ENCODE results near the gene EXOC3.

EXOC3 gene

GRCh38 chr5:489689-490080 is 46.7 kb downstream of the EXOC3 start:
- DNase-seq = no peak

- DNase-seq = no peak
Measured at GRCh38 chr5:490116-491106, 47.4 kb downstream of the EXOC3 start.

GRCh38 chr5:491119-491855 is 48.3 kb downstream of the EXOC3 start:
- no peak for DNase-seq

- DNase-seq = no peak
Measured at GRCh38 chr5:491856-492155, 48.8 kb downstream of the EXOC3 start.

- DNase-seq = no peak
Measured at GRCh38 chr5:492314-492893, 49.4 kb downstream of the EXOC3 start.

- no peak for DNase-seq
Measured at GRCh38 chr5:493119-493701, 50.2 kb downstream of the EXOC3 start.

DNA sequence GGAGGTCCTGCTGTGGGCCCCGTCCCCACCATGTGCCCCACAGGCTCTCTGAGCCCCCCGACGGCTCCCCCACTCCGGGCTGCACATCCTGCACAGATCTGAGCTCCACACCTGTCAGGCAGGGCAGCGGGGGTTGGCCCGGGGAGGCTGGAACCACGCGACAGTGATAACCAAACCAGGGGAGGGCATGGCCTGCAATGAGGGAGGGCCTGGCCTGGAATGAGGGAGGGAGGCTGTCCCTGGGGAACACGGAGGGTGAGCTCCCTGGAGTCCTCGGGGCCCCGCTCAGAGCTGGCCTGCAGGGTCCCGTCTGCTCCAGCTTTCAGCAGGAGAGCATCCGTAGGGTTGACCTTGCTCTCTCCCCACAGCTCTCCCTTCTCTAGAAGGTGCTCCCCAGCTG is 50.8 kb downstream of the EXOC3 start:
- DNase-seq = no peak

DNA sequence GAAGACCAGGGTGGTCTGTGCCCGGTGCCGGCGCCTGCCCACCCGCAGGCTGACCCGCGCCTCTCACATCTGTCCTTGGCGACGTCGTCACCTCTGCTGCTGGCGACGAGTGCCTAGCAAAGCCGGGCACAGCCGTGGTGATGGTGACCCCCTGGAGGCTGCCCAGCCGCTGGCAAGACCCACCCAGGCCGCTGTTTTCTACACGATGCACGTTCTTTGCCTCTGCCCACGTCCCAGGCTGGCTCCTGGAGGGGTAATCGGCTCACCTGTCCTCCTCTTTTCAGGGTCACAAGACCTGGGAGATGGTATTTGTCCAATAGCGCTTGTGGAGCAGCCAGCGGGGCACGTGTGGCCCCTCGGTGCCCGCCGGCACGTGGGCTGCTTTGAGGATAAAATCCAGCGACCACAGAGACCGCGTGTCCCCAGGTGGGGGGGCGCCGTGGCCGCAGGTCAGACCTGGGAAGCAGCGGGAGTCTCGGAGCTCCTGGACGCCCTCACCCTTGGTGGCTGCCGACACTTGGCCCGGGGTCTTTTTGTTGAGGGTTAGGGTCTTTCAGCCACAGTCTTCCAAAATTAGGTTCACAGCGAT is 51.8 kb downstream of the EXOC3 start:
- DNase-seq = no peak

- no peak for DNase-seq
Measured at GRCh38 chr5:496028-496427, 53.1 kb downstream of the EXOC3 start.

DNA sequence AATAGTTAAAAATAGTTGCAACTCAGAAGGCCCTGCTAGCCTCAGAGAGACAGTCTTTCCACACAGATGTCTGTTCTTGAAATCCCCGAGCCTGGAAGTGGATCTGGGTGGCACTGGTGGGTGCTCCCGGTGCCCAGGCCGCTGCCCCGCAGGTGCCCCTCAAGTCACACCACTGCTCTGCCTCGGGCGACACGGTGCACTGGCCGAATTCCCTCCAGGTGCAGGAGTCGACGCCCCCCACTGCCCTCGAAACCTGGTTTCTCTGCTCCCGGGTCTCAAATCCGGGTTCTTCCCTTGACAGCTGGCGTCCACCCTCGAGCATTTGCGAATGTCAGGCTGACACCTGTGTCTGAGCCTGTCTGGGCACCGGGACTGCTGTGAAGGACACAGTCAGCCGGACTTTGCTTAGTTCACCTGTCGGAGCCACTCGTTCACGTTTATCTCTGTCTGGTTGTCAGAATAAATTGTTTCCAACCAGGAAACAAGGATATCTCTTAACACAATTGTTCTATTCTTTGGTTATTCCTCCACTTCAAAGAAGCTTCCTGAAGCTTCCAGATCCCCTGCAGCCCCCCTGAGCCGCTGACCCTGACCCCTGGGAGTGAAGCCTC is 54.2 kb downstream of the EXOC3 start:
- no peak for DNase-seq

- no peak for DNase-seq
Measured at GRCh38 chr5:497871-498509, 55.0 kb downstream of the EXOC3 start.

- no peak for DNase-seq
Measured at GRCh38 chr5:499233-500209, 56.5 kb downstream of the EXOC3 start.

DNA sequence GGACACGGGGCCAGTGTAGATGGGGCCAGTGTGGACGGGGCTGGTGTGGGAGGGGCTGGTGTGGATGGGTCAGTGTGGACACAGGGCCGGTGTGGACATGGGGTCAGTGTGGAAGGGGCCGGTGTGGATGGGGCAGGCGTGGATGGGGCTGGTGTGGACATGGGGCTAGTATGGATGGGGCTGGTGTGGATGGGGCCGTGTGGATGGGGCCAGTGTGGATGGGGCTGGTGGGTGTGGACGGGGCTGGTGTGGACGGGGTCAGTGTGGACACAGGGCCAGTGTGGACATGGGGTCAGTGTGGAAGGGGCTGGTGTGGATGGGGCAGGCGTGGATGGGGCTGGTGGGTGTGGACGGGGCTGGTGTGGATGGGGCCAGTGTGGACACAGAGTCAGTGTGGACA is 57.5 kb downstream of the EXOC3 start:
- DNase-seq = no peak

DNA sequence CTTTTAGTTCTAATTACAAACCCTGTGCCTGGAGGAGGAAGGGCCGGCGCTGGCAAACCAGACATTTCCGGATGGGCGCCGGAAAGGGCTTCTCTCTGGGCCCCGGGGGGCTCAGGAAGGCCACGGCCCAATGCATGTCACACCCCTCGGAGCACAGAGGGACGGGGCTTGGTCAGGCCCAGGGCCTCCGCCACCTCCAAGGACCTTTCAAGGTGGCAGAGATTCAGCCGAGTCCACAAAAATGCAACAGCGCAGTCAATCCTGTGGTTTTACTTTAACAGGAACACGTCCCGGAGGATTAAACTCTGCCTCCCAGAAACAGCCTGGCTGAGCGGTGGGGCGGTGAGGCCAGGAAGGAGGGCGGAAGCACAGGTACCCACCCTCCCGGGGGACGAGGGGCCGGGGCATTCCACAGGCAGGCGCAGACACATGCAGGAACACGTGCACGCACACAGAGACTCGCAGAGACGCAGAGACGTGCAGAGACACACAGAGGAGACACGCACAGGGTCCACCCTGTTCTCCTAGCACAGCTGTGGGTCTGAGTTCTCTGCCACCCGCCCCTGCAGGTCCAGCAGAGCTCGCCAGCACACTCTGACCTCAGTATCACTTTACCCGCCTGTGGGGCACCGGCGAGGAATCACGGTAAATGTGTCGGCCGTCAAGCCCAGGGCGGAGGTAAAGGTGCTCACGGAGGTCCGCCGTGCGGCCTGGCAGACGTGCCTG is 58.3 kb downstream of the EXOC3 start:
- no peak for DNase-seq

GRCh38 chr5:501831-502184 is 58.8 kb downstream of the EXOC3 start:
- DNase-seq = no peak

DNA sequence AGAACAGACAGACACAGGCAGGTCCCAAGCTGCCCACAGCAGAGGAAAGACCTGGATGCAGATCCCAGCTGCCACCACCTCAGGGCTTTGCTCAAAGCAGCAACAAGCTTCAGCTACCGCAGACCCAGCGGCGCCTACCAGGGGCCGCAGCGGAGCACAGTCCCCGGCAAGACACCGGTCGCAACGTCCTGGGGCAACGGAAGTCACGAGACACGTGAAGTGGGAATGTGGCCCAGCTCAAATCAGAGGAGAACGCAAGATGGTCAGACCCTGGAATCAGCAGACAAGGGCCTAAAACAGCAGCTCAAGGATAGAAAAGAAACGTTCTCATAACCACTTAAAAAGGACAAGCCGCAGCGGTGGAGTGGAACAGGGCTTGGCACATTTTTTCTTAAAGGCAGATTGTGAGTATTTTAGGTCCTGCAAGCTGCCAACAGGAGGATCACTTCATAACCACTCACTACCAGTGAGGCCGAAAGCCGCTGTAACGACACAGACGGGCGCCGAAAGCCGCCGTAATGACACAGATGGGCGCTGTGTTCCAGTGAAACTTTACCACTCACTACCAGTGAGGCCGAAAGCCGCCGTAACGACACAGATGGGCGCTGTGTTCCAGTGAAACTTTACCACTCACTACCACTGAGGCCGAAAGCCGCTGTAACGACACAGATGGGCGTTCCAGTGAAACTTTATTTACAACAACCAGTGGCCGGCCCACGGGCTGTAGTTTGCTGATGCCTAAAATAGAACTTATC is 59.5 kb downstream of the EXOC3 start:
- DNase-seq = no peak

DNA sequence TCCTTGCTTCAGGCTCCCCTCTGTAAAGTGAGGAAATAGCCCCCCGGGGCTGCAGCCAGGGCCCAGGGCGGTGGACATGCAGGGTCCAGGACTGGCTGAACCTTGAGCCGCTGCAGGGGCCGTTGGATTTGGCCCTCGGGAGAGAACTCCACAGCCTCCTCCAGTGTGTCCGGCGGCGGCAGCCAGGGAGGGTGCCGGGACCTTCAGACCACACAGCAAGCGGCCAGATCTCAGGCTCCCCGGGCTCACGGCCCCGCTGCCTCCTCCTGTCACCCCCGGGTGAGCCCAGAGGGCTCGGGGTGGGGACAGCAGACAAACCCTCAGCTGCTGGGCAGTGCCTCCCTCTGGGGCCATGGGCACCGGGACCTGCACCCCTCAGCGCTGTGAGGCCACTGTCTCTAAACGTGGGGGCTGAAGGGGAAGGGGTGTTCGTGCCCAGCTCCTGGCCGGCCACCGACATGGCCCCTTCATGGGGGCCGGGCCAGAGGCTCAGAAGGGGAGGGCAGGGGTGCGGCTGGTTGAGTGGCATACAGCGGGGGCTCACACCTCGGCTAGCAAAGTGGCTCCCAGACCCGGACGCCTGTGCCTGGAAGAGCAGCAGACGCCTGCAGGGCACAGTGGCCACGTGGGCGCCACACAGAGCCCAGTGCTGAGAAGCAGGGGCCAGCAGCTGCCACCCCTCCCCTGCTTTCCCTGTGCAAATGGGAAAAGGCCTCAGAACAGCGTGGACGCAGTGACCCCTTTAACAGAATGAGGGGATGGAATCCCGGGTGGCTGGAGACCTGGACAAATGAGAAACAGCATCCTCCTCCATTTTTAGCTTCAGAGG is 61.6 kb downstream of the EXOC3 start:
- DNase-seq = no peak

DNA sequence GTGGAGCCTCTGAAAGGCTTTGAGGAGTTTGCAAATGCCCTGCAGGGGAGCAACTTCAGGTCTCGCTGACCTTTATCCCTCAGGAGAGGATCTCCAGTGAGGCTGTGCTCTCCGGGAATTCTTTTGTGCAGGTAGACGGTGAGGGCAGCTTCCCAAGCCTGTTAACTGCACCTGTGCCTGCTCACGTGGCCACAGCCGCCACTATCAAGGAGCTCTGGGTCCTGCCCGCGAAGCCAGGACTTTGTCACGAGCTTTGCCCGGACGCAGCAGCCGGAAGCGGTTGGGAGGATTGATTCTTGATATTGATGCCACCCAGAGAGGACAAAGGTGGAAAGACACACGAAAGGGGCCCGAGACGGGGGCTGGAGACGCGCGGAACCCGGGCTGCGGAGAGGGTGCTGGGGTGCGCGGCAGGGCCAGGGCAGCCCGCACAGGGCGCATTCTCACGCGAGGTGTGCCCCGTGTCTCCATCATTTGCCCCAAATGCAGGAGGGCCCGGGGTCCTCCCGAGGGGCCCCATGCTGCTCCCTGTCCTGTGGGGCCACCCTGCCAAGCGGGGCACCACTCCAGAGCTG is 63.1 kb downstream of the EXOC3 start:
- DNase-seq = no peak
